HG03045 (cell line): ENCODE measurements around the gene SLC39A8.
"Not testable (repeated sequence)": the region's sequence is repeated elsewhere in the genome, so short reads cannot be mapped to it uniquely, and the experiment has no call there.

Experiments used
- ATAC-seq: cut with Tn5 transposase; IDR thresholded peaks from one replicate; pipeline ENCODE4 v1.9.1; 2021; ENCODE audit warnings: mild to moderate bottlenecking, moderate library complexity; ENCODE audit not compliant: unreplicated experiment

The SLC39A8 gene

DNA sequence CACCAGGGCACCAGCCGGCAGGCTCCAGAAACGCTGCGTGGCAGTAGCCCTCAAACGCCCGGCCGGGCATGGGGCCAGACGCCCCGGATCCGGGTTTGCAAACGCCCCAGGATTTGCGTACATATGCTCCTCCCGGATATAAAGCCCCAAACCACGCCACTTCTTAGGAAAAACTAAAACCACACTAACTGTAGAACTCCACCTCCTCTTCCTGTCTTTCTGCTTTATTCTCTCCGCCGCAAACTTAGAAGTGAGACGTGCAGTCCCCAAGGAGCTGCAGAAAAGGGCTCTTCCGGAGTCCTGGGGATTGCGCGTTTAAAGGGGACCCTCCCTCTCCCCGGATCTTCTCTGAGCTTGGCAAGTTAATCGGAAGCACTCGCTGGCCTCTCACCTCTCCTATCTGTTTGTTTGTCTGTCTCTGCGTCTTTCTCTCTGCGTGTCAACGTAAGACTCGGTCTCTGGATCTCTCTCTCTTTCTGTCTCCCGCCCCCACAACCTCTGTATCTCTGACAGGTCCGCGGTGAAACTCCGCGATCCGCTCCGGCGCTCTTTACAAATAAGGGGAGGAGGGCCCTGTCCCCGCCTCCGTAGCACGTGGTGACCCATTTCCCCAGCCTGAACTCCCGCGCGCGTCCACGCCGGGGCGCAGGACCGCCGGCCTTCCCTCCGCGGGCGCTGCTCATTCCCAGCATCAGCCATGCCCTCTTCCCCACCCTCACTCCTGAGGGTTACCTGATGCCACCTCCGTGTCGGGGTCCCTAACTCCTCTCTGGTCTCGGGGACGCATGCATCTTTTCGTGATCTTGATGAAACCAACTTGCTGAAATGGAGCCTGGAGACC, at the start of gene SLC39A8:
TSS of gene SLC39A8 (minus strand) at position 529 of the 841 bp plus-strand sequence. CDS start 820 bp downstream, outside the sequence.
- peak; percentile 85 for ATAC-seq

DNA sequence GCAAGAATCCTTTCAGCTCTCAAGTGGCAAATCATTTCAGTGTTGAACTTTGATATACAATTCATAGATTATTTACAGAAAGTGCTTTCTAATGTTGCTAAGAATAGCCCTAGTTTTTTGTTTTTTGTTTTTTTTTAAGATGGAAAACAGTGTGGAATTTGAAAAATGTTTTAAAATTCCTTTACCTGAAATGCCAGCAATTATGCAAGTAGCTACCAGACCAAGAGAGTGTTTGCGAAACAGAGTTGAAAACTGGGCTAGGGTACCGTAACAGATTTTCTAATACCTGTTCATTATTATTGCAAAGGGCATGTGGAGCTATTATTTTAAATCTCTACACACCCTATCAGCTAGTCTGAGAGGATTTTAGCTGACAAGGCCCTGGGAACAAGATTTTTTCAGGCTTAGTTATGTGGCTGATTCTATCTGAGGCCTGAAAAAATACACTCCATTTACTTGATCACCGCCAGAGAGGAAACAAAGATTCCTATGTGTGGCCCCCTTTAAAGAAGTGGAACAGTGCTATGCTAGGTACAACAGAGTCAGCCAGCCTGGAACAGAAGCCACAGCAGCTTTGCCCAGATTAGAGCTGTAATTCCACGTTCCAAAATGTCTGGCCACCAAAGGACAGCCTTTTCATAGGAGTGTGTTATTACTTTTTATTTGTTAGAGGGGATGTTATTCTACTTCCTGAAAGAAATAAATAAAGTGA, 46.9 kb upstream of the SLC39A8 start:
- no peak for ATAC-seq

DNA sequence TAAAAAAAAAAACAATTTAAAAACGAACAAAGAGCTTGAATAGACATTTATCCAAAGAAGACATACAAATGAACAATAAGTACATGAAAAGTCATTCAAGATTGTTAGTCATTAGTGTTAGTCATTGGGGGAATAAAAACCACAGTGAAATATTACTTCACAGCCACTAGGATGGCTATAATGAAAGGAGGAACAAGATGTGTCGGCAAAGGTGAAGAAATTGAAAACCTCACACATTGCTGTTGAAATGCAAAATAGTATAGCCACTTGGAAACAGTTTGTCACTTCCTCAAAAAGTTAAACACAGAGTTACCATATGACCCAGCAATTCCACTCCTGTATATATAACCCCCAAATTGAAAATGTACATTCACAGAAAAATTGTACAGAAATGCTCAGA, 45.2 kb upstream of the SLC39A8 start:
- ATAC-seq: no peak

DNA sequence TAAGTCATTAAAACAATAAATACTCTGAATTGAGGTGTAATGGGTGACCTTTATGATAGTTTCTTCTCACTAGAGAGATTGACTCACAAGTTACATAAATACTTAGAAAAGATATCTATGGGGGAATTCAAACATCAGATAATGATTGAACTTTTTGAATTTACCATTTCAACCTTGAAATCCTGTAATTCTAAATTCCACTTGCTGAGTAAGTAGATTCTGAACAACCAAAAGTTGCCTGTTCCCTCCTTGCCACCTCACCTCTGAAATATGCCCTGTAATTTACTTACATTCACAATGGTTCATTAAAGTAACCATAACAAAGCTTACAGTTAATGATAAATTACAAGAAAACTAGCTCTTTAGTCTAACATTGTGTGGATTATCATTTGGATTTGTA, 43.3 kb upstream of the SLC39A8 start:
- no peak for ATAC-seq

DNA sequence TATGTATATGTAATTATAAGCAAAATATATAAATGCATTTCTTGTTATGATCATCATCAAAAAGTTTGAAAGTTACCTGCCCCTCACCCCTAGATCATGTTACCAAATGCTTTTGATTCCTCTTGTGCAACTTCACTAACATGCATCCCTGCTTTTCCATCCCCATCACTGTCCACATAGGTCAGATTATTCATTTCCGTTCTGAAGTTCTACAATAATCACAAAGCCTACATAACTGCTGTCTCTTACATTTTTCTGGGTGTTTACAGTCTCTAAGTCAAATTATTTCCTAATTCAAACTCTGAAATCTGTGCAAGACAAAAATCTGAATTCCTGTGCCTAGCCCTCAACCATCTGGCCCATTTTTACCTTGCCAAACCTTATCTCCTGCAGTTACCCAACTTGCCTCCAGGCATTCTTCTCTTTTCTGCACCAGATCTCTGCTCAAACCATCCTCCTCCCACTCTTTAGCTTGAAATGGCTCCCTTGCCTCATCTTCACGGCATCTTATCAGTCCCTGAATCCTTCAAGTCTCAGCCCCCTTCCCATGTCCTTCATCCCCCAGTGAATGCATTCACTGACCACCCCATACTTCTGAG, 42.4 kb upstream of the SLC39A8 start:
- no peak for ATAC-seq

DNA sequence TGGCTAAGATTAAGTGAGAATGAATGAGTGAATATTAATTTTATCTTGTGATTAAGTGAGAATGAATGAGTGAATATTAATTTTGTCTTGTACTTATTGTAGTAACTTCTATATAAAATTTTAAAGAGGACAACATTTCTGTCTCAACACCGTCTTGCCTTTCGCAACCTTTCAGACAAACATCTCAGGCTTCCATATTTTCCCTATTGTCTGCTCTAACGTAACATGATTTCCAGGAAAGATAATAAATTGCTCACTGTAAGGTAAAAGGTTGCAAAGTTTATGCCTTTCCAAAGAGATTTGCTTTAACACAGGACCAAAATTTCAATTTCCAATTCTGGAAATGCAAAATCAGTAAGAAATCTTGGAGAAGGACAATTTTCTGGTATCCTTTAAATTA, 41.7 kb upstream of the SLC39A8 start:
- ATAC-seq: no peak

DNA sequence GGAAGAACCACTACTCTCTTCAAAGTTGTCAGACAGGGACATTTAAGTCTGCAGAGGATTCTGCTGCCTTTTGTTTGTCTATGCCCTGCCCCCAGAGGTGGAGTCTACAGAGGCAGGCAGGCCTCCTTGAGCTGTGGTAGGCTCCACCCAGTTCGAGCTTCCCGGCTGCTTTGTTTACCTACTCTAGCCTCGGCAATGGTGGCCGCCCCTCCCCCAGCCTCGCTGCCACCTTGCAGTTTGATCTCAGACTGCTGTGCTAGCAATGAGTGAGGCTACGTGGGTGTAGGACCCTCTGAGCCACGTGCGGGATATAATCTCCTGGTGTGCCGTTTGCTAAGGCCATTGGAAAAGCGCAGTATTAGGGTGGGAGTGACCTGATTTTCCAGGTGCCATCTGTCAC, 35.0 kb upstream of the SLC39A8 start:
- not testable (repeated sequence) for ATAC-seq

DNA sequence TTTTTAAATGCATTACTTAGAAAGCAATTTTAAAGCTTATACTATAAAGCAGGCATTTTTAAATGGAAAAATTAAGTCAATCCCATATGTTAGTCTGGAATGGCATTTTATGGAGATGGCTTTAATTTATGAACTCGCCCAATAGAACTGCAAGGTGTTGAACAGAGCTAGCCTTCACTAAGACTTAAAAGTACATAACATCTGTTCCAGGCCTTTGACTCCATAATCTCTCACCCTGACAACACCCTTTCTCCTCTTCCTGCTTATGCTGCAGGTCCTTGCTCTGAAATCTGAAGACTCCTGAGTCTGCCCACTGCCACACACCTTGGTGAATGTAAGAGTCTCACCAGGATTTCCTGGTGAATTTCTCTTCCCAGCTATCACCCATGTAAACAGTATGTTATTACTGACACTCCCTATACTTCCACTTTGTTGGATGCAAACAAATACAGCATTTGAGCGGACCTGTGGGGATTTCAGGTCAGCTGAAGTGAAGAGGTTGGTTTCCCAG, 17.7 kb upstream of the SLC39A8 start:
- ATAC-seq: no peak

DNA sequence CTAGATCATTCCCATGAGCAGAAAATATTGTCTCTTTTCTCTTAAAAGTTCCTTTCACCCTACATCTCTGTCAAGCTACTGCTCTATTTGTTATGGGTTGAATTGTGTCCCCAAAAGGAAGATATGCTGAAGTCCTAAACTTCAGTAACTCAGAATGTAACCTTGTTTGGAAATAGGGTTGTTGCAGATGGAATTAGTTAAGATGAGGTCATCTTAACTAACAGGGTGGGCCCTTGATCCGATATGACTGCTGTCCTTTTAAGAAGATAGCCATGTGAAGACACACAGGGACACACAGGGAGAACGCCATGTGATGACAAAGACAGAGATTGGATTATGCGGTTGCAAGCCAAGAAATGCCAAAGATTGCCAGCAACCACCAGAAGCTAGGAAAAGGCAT, 12.8 kb upstream of the SLC39A8 start:
- ATAC-seq: no peak

DNA sequence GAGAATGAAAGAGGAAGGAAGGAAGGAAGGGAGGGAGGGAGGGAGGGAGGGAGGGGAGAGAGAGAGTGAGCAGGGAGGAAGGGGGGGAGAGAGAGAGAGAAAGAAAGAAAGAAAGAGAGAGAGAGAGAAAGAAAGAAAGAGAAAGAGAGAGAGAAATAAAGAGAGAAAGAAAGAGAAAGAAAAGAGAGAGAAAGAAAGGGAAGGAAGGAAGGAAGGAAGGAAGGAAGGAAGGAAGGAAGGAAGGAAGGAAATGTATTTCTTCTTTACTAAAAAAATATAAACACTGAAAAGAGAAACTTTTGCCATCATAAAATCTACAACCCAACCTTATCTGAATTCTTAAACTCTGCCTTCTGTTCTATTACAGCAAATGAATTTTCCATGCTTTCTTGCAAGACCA, 12.4 kb upstream of the SLC39A8 start:
- ATAC-seq: not testable (repeated sequence)

DNA sequence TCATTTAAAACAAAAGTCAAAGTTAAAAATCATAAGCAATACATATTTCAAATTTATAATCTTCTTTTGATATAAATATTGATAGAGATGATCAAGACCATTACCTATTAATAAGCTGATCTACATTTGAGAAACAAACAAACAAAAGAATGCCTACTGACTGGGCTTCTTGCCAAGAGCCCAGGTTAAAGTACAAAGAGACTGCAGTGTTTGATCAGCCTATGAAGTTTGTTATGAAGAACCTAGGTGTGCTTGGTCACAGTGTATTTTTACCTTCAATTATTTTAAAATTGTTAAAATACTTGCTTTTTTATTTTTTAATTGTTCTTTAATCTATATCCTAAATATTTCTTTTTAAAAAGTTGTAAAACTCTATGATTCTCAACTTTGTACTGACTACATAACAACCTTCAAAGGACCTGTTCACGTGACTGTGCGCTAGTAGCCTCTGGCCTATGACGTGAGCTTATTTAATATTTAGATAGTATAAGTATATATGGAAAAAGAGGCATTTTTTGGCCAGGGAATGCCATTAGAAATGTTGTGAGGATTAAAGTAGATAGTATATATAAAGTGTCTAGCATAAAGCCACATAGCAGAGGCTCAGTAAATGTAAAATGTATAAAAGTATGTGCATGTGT, 11.4 kb upstream of the SLC39A8 start:
- ATAC-seq: no peak

DNA sequence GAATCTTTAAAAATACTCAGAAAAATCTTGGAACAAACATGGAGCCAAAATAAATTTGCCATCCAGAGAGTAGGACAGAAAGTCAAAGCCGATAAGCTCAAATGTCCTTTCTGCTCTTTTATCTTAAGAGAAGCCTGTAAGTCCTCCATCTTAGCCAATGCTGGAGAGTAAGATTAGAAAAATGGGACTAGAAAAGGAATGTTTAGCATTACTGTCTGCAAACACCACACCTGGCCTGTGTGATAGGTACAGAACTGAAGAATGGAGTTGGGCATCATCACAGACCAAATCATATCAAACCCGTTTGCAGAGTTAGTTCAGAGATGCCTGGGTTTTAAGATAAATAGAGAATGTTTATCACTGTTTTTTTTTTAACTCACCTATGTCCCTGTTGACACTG, 10.5 kb upstream of the SLC39A8 start:
- no peak for ATAC-seq

DNA sequence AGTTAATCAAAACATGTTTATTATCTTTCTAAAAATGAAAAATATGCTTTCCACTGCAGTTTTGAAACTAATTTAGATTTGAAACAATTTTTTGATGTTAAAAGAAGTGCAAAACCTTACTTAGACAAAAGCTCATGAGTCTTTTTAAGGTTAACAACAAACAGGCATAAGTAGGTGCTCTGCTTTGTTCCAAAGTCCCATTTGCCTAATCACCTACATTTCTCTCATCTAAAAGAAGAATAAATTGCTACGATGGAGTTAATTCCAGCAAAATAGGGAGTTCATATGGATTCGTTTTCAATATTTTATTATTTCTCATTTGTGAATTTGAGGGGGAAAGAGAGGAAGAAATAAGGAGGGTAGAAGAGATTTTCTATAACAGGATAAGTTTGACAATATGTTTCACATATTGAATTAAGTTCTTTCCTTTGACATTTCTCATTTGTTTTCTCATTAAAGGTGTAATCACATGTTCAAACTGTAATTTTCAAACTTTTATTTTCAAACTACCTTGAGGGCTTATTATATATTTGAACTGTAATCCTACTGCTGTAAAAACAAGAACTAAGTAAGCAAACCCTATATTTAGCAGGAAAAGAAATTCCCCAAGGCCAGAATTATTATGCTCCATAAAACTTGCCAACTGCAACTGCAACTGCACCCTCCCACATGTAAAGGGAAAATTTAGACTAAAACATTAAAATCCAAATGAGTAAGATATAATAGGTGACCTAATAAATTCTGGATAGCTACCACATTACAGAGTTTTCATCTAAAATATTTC, 9.6 kb upstream of the SLC39A8 start:
- ATAC-seq: no peak

DNA sequence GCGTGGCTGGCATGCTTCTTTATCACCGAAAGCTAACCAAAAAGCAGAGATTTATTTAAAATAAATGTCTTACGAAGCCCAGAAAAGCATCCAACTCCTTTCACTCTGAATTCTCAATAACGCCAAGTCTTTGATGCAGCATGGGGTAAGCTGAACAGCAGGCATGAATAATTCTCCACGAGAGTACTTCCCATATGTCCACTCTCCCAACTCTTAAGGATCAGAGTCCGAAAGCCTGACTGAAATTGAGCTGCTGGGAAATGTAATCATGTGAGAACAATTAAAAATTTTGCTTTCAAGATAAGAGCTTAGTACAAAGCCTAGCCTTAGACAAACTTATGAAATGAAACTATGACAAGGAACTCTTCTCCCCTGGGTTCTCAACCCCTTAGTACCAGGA, 7.5 kb upstream of the SLC39A8 start:
- ATAC-seq: no peak

DNA sequence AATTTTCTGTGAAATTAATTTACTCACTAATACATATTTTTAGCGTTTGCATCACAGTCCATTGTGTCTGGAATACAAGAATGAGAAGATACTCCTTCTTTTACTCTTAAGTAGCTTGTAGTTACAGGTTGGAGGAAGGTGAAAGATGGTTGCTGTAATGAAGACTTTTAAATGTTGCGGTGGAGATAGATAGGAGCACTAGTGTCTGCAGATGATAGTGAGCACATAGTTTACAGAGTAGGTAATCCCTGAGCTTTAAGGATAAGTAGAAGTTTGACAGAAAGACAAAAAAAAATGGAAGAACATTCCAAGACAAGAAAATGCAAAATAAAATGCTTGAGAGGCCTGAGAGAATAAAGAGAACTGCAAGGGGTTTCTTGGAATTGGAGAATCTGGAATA, 5.4 kb upstream of the SLC39A8 start:
- ATAC-seq: no peak

DNA sequence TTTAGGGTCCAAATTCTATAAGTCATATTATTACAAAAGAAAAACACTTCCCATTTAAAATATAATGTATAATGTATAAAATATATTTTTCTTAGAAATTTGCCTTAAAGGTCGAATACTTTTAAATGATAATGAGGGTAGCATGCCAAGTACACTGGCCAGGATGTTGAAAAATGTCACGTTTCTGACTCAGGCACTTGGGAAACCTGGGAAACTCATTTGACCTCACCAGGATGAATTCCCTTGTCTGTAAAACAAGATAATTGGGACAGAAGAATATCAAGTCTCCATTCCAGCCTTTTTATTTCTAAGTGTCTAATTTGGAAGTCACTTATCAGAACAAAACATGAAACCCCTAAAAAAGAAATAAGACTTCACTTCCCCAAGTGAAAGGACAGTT, 3.4 kb upstream of the SLC39A8 start:
- ATAC-seq: no peak

DNA sequence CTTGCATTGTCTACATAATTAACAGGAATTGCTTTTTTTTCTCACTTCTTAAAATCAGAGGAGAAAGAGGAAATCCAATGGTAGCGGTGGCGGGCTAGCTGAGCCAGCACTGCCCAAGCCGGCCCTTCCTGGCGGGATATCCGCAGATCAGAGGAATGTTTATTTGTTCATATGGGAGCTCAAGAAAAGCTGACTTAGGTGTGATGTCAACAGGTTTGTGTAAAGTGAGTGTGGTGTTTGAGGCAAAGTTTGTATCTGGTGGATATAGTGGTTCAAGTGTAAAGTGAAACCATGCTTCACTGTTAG, 466 bp upstream of the SLC39A8 start:
- no peak for ATAC-seq

DNA sequence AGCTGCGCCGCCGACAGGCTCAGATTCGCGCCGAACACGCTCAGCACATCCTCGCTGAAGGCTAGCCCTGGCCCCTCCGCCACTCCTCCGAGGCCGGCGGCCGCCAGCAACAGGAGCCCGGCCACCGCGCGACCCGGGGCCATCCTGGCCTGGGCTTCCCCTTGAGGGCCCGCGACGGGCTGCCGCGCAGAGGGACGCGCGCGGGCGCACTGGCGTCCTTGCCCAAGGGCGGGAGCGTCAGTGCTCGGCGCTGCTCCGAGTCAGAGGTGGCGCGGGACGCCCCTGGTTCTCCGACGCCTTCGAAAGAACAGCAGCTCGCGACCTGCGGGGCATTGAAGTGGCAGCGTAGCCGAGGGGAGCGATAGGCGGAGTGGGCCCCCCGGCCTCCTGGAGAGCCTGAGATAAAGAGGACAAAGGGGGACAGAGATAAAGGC, 745 bp downstream of the SLC39A8 start:
- peak; percentile 57 for ATAC-seq

DNA sequence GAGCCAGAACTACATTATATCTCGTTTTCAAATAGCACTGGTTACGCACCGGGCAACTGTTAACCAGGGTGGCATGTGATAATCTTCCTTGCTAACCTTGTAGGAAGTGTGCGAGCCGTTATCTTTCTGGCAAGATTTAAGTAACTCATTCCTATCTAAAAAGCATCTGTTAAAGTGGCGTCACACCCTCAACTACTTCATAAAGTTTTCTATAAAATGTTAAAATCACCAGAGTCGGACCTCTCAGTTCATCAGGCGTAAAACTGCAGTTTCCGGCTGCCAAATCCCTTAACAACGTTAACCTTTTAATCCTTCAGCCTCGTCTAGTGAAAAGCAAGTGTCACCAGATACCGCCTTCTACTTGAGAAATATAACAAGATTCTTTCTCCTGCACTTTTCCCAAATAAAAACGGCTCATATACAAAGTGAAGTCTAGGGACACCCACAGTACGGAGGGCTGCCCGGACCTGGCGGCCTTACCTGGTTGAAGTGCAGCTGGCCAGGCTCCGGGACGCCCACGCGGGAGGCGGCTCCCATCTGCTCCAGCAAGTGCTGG, 1.2 kb downstream of the SLC39A8 start:
- ATAC-seq: peak; percentile 50

DNA sequence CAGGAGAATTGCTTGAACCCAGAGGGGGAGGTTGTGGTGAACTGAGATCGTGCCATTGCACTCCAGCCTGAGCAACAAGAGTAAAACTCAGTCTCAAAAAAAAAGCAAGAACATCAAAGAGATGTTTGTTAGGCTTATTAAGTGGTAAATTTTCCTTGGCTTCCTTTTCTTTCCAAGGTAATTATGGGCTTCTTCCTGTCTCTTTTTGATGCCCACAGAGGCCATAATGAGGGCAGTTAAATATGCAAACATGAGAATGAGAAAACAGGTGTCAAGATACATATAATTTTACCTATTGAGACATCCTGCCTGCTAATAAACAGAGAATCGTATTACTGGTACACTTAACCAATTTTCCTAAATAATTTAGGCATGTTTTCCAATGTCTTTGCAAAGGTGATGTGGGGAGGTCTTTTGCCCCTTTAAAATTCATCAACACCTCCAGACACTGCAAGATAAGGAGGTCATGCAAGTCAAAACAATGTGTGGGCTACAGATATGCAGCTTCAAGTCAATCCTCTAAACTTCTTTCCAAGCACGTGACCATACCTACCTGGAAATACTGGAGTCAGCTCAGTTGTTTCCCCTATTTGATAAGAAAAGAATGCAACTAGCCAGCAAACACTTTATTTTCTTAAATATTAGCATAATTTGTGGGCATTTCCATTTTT, 2.7 kb downstream of the SLC39A8 start:
- no peak for ATAC-seq
